Nephron progenitor cell (in vitro differentiated cells): Measurements from ENCODE around the gene IL4I1.
A peak's percentile ranks its signal among the peaks of the same experiment; 100 is the strongest.

ENCODE experiments used
- DNase-seq: peaks from one replicate; pipeline ENCODE4 v3.0.0; 2021
- H3K27ac Mint-ChIP-seq: 2 replicates; pipeline ENCODE4 v1.8.0; 2021; ENCODE audit warnings: mild to moderate bottlenecking, moderate library complexity, mixed read lengths
- H3K27me3 Mint-ChIP-seq: 2 replicates; pipeline ENCODE4 v1.8.0; 2021; ENCODE audit warnings: mild to moderate bottlenecking, low read depth, mixed read lengths; ENCODE audit not compliant: poor library complexity
- H3K36me3 Mint-ChIP-seq: 2 replicates; pipeline ENCODE4 v1.8.0; 2021; ENCODE audit warnings: low read depth, mixed read lengths
- H3K4me1 Mint-ChIP-seq: 2 replicates; pipeline ENCODE4 v1.8.0; 2021; ENCODE audit warnings: mixed read lengths
- H3K4me3 Mint-ChIP-seq: 2 replicates; pipeline ENCODE4 v1.8.0; 2021; ENCODE audit warnings: mild to moderate bottlenecking, moderate library complexity, mixed read lengths
- H3K9me3 Mint-ChIP-seq: 2 replicates; pipeline ENCODE4 v1.8.0; 2021; ENCODE audit warnings: mild to moderate bottlenecking, moderate library complexity, mixed read lengths
- TF ChIP-seq, protein P1 (sequence below): fragments of 200-600 bp; sonication (generic); IDR thresholded peaks from 2 replicates; pipeline ENCODE4 v1.5.0; 2021; ENCODE audit warnings: antibody characterized with exemption

Gene IL4I1

DNA sequence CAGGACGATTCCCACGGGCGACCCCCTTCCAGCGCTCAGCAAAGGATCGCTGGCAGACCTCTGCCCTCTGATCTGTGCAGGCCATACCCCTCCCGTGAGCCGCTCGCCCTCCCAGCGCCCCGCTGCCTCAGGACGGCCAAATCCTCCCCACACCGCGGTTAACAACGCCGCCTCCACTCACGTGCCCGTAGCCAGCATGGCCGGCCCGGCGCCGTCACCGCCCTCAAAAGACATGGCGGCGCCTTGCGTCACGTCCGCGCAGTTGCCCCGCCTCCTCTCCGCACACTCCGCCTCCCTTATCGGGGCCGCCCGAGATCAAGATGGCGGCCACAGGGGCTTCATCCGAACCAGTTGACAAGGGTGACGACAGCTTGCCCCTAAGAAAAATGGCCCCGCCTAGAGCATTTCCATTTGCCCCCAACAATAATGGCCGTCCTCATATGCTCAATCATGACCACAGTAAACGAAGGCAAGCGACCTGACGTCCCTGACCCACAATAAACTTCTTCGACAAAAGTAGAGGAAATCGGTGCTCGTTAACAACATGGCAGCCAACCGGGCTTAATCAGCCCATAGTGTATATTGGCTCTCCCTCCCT, 20.2 kb downstream of the IL4I1 start:
- Mint-ChIP-seq H3K27ac (no peak overlapping the region), H3K4me1 (peaks cover 45% of the 10 kb centered on the region), H3K4me3 (no peak overlapping the region), H3K9me3 (no peaks in the 10 kb centered on the region), H3K36me3 (peaks cover 28% of the 10 kb centered on the region), H3K27me3 (no peaks in the 10 kb centered on the region)
- peak; percentile 97 for DNase-seq
- TF ChIP-seq, protein P1, sequence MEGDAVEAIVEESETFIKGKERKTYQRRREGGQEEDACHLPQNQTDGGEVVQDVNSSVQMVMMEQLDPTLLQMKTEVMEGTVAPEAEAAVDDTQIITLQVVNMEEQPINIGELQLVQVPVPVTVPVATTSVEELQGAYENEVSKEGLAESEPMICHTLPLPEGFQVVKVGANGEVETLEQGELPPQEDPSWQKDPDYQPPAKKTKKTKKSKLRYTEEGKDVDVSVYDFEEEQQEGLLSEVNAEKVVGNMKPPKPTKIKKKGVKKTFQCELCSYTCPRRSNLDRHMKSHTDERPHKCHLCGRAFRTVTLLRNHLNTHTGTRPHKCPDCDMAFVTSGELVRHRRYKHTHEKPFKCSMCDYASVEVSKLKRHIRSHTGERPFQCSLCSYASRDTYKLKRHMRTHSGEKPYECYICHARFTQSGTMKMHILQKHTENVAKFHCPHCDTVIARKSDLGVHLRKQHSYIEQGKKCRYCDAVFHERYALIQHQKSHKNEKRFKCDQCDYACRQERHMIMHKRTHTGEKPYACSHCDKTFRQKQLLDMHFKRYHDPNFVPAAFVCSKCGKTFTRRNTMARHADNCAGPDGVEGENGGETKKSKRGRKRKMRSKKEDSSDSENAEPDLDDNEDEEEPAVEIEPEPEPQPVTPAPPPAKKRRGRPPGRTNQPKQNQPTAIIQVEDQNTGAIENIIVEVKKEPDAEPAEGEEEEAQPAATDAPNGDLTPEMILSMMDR = no peak

DNA sequence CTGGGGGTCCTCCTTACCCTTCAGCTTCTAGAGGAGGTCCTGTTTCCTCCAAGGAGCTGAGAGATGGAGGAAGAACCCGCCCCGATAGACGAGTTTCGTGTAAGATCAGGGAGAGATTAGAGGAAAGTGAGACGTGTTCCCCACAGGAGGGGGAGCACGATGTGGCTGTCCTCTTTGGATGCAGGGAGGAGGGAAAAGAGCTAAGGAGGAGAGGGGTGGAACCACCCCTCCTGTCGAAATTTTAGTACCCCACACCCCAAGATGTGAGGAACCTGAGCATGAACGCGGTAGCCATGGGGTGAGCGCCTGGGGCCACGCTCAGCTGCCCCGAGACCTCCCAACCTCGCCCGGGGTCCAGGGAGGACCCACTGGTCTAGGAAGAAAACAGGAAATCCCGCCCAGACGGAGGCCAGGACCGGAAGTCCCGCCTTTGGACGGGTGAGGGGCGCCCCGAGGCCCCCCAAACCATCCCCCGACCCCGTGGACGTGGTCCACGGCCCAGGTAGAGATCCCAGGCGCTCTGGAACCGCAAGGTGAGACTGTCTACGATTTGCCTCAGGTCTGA, 20.7 kb downstream of the IL4I1 start:
- peaks cover 24% of the 10 kb centered on the region for H3K36me3 Mint-ChIP-seq
- peak; percentile 75 for DNase-seq
- peaks cover 45% of the 10 kb centered on the region for H3K4me1 Mint-ChIP-seq
- H3K27ac Mint-ChIP-seq = peak overlapping the region; percentile 86
- no peak overlapping the region for H3K4me3 Mint-ChIP-seq
- H3K9me3 Mint-ChIP-seq = no peaks in the 10 kb centered on the region
- H3K27me3 Mint-ChIP-seq = no peaks in the 10 kb centered on the region
- TF ChIP-seq, protein P1 = no peak

DNA sequence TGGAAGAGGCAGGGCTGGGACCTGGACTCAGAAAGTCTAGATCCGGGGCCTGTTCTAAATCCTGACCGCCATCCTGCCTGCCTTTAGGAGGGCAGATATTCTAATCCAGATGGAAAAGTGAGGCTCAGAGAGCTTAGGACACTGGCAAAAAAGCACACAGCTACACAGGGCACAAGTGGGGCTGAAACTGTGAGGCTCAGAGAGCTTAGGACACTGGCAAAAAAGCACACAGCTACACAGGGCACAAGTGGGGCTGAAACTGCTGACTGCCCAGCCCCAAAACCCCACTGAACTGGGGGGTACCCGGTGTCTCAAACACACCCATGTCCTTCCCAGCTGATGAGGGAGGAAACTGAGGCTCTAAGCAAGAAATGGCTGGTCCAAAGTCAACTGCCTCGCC, 21.5 kb downstream of the IL4I1 start:
- Mint-ChIP-seq H3K36me3 (peaks cover 16% of the 10 kb centered on the region), H3K9me3 (no peaks in the 10 kb centered on the region), H3K4me3 (no peak overlapping the region), H3K27me3 (no peaks in the 10 kb centered on the region), H3K4me1 (peaks cover 50% of the 10 kb centered on the region), H3K27ac (peak overlapping the region; percentile 86)
- TF ChIP-seq, protein P1 = no peak
- no peak for DNase-seq

- Mint-ChIP-seq H3K27me3 (no peaks in the 10 kb centered on the region), H3K27ac (no peak overlapping the region), H3K4me1 (peaks cover 53% of the 10 kb centered on the region), H3K4me3 (peak overlapping the region; percentile 57), H3K9me3 (no peaks in the 10 kb centered on the region), H3K36me3 (peaks cover 13% of the 10 kb centered on the region)
- no peak for DNase-seq
- TF ChIP-seq, protein P1 = no peak
Measured at GRCh38 chr19:49874503-49875157, 22.1 kb downstream of the IL4I1 start.

GRCh38 chr19:49873834-49874233, 22.9 kb downstream of the IL4I1 start:
- TF ChIP-seq, protein P1 = no peak
- Mint-ChIP-seq H3K27ac (no peak overlapping the region), H3K36me3 (peaks cover 7% of the 10 kb centered on the region), H3K4me1 (peaks cover 48% of the 10 kb centered on the region), H3K9me3 (no peaks in the 10 kb centered on the region), H3K27me3 (no peaks in the 10 kb centered on the region), H3K4me3 (no peak overlapping the region)
- no peak for DNase-seq
